ENCODE data around the gene C19orf85.

DNA sequence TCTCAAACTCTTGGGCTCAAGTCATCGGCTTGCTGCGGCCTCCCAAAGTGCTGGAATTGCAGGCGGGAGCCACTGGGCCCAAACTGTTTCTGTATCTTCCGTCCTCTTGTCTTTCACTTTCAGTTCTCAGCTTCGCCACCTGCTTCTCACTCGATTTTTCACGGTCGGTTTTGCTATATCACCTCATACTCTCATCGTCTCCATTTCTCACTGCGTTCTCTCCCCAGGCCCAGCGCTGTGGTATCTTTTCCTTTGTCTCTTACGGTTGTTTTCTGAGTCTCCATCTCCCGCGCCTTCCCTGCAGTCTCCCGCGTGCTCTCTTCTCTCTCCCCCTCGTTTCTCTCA, 38.6 kb upstream of the C19orf85 start:
- TF ChIP-seq, protein P1, sequence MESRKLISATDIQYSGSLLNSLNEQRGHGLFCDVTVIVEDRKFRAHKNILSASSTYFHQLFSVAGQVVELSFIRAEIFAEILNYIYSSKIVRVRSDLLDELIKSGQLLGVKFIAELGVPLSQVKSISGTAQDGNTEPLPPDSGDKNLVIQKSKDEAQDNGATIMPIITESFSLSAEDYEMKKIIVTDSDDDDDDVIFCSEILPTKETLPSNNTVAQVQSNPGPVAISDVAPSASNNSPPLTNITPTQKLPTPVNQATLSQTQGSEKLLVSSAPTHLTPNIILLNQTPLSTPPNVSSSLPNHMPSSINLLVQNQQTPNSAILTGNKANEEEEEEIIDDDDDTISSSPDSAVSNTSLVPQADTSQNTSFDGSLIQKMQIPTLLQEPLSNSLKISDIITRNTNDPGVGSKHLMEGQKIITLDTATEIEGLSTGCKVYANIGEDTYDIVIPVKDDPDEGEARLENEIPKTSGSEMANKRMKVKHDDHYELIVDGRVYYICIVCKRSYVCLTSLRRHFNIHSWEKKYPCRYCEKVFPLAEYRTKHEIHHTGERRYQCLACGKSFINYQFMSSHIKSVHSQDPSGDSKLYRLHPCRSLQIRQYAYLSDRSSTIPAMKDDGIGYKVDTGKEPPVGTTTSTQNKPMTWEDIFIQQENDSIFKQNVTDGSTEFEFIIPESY (IDR thresholded peaks at IDR 0.05) = no peak
- TF ChIP-seq MAX (IDR thresholded peaks at IDR 0.05) (no peak), CTCF (IDR thresholded peaks at IDR 0.05; ENCODE audit: low read depth, low read length, missing input control) (no peak), HNF4G (IDR thresholded peaks at IDR 0.05) (no peak), RAD21 (IDR thresholded peaks at IDR 0.05) (no peak)

All from liver (tissue), 3 donors.